OCI-LY1 (cell line): ENCODE measurements around the gene ATP1A3.
A peak's percentile ranks its signal among the peaks of the same experiment; 100 is the strongest.
"Not testable (repeated sequence)": the region's sequence is repeated elsewhere in the genome, so short reads cannot be mapped to it uniquely, and the experiment has no call there.

ENCODE experiments used
- H2AFZ ChIP-seq: fragments of 200-600 bp; sonication (generic), shearing (Covaris generic); 2 replicates; pipeline ENCODE4 v1.6.0; 2014; ENCODE audit warnings: antibody characterized with exemption, mild to moderate bottlenecking, low read length
- H3F3A ChIP-seq: fragments of 200-600 bp; sonication (generic), shearing (Covaris generic); 2 replicates; pipeline ENCODE4 v1.6.0; 2014; ENCODE audit warnings: mild to moderate bottlenecking, antibody characterized with exemption, low read length, moderate library complexity; ENCODE audit not compliant: insufficient read depth
- H3K27ac ChIP-seq: fragments of 200-600 bp; sonication (generic); 2 replicates; pipeline ENCODE4 v1.5.1; 2014; ENCODE audit warnings: low read length, mixed run types, mild to moderate bottlenecking, low read depth; ENCODE audit not compliant: poor library complexity, severe bottlenecking
- H3K27me3 ChIP-seq: fragments of 200-600 bp; sonication (generic); 2 replicates; pipeline ENCODE4 v1.6.0; 2014; ENCODE audit warnings: antibody characterized with exemption, mild to moderate bottlenecking, low read length, moderate library complexity; ENCODE audit not compliant: insufficient read depth
- H3K36me3 ChIP-seq: fragments of 200-600 bp; sonication (generic); 2 replicates; pipeline ENCODE4 v1.6.1; 2014; ENCODE audit warnings: mild to moderate bottlenecking, antibody characterized with exemption, low read length, moderate library complexity, mixed read lengths; ENCODE audit not compliant: insufficient read depth
- H3K4me1 ChIP-seq: fragments of 200-600 bp; sonication (generic); 2 replicates; pipeline ENCODE4 v1.5.1; 2014; ENCODE audit warnings: mild to moderate bottlenecking, low read length, moderate library complexity; ENCODE audit not compliant: insufficient read depth, severe bottlenecking
- H3K4me2 ChIP-seq: fragments of 200-600 bp; sonication (generic), shearing (Covaris generic); 2 replicates; pipeline ENCODE4 v1.6.1; 2014; ENCODE audit warnings: low read length
- H3K4me3 ChIP-seq: fragments of 200-600 bp; sonication (generic); 2 replicates; pipeline ENCODE4 v1.5.1; 2014; ENCODE audit warnings: low read length, low read depth, mild to moderate bottlenecking, mixed read lengths; ENCODE audit not compliant: poor library complexity, severe bottlenecking
- H3K79me2 ChIP-seq: fragments of 200-600 bp; shearing (Covaris generic); 2 replicates; pipeline ENCODE4 v1.6.1; 2016; ENCODE audit warnings: mixed run types, low read length, mixed read lengths; ENCODE audit not compliant: insufficient read depth
- H3K9ac ChIP-seq: fragments of 200-600 bp; sonication (generic), shearing (Covaris generic); 2 replicates; pipeline ENCODE4 v1.6.1; 2014; ENCODE audit warnings: mild to moderate bottlenecking, low read length, mixed read lengths
- H3K9me2 ChIP-seq: fragments of 200-600 bp; sonication (generic), shearing (Covaris generic); 2 replicates; pipeline ENCODE4 v1.6.1; 2014; ENCODE audit warnings: low read depth, mild to moderate bottlenecking, low read length, mixed read lengths
- H3K9me3 ChIP-seq: fragments of 200-600 bp; shearing (Covaris generic); 2 replicates; pipeline ENCODE4 v1.6.1; 2014; ENCODE audit warnings: low read length, mixed read lengths
- H4K20me1 ChIP-seq: fragments of 200-600 bp; sonication (generic), shearing (Covaris generic); 2 replicates; pipeline ENCODE4 v1.6.0; 2016; ENCODE audit warnings: mild to moderate bottlenecking, low read length; ENCODE audit not compliant: insufficient read depth
- CTCF ChIP-seq: fragments of 200-600 bp; sonication (generic), shearing (Covaris generic); IDR thresholded peaks from 2 replicates; pipeline ENCODE4 v1.5.1; 2017; ENCODE audit warnings: mild to moderate bottlenecking, antibody characterized with exemption, low read length, moderate library complexity, mixed read lengths
- EZH2 ChIP-seq: fragments of 200-600 bp; sonication (generic), shearing (Covaris generic); IDR thresholded peaks from 2 replicates; pipeline ENCODE4 v1.8.0; 2017; ENCODE audit warnings: borderline replicate concordance, mixed run types, mild to moderate bottlenecking, antibody characterized with exemption, low read length, moderate library complexity, mixed read lengths

Gene ATP1A3

GRCh38 chr19:41993612-41994483 lies at the start of gene ATP1A3:
Gene ATP1A3, minus strand, starts transcription at chr19:41994230. Its CDS starts 154 bp downstream, at chr19:41994076.
- Histone ChIP-seq H3K9me2 (no peaks in the 10 kb centered on the region), H3K27ac (no peak within 1 kb of the TSS), H3K4me1 (peaks cover 24% of the 10 kb centered on the region), H3K4me3 (peak within 1 kb of the TSS; percentile 95), H3F3A (no peaks in the 10 kb centered on the region), H2AFZ (0 out of 2 replicates have a peak within 1 kb of the TSS, but pooled peaks have one; percentile 21), H3K36me3 (no peaks in the 10 kb centered on the region), H3K9me3 (no peaks in the 10 kb centered on the region), H3K79me2 (no peaks in the 10 kb centered on the region), H3K27me3 (0 out of 2 replicates have a peak, but pooled peaks cover 5% of the 10 kb centered on the region), H3K4me2 (peak within 1 kb of the TSS; percentile 94), H4K20me1 (no peaks in the 10 kb centered on the region), H3K9ac (peak within 1 kb of the TSS; percentile 87)
- TF ChIP-seq CTCF: no peak
- TF ChIP-seq EZH2: no peak

GRCh38 chr19:42042455-42043170 lies 48.6 kb upstream of the ATP1A3 start:
- Histone ChIP-seq H2AFZ (no peak overlapping the region), H3F3A (no peaks in the 10 kb centered on the region), H4K20me1 (no peaks in the 10 kb centered on the region), H3K27me3 (no peaks in the 10 kb centered on the region; the same call in 1 of the 2 replicates), H3K4me3 (no peak overlapping the region), H3K9me2 (no peaks in the 10 kb centered on the region), H3K4me2 (no peak overlapping the region), H3K9me3 (no peaks in the 10 kb centered on the region), H3K36me3 (no peaks in the 10 kb centered on the region), H3K9ac (no peak overlapping the region), H3K79me2 (no peaks in the 10 kb centered on the region), H3K27ac (no peak overlapping the region), H3K4me1 (no peaks in the 10 kb centered on the region)
- TF ChIP-seq EZH2 (no peak), CTCF (no peak)

- not testable (repeated sequence) for H3K9me3 ChIP-seq, H3K4me3 ChIP-seq, H4K20me1 ChIP-seq, H3K36me3 ChIP-seq, H3K9ac ChIP-seq, H3K79me2 ChIP-seq, H3K27ac ChIP-seq, H2AFZ ChIP-seq, H3K27me3 ChIP-seq, H3K4me1 ChIP-seq, H3K4me2 ChIP-seq, H3F3A ChIP-seq, H3K9me2 ChIP-seq
Measured at GRCh38 chr19:42040491-42040890, 46.5 kb upstream of the ATP1A3 start.
